Measurements from ENCODE around the gene ABLIM1.

Gene ABLIM1

DNA sequence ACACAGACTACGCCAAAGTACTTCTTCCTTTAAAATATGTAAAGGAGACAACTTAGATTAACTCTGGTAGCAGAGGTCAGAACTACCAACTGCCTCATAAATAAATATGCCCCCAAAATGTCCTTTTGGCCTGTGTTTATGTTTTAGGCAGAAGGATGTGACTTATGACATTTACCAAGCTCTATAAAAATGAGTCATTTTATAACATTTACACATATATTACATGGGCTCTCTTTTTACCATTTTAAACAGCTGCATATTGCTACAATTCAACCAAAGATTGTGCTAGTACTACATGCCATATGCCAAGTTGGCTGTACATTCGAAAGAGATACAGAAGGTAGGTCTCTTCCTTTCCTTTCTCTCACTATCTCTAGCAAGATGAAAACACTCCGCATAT, 12.4 kb downstream of the ABLIM1 start:
- FAIRE-seq: no peak

DNA sequence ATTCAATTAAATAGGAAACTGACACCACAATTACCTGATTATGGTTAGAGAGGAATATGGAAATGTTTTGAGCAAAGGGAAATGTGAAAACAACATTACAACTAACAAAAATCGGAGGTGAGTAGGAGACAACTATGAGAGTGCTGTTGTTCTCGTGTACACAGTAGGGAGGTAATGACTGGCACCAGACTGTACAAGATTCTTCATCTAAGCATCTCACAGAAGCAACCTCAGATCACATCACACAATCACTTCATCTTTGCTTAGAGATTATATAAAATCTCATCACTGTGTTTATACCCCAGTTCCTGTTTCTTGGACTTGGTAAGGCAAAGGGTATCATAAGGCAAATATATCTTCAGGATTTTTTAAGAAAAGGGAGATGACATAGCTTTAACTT, 14.9 kb downstream of the ABLIM1 start:
- no peak for FAIRE-seq

DNA sequence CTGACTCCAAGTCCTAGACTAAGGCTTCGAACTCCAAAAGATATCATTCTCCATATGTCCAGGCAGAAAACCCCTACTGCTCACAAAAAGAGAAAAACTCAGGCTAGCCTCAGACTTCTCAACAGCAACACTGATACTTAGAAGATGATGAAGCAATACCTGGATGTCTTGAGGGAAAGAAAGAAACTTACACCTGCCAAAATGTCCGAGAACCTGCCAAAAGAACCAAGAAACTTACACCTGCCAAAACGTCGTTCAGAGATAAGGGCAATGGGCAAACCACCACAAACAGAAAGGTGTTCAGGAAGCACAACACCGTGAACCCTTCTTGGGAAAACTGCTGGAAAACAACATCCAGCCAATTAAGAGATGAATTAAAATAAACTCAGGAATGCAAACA, 15.3 kb downstream of the ABLIM1 start:
- no peak for FAIRE-seq

DNA sequence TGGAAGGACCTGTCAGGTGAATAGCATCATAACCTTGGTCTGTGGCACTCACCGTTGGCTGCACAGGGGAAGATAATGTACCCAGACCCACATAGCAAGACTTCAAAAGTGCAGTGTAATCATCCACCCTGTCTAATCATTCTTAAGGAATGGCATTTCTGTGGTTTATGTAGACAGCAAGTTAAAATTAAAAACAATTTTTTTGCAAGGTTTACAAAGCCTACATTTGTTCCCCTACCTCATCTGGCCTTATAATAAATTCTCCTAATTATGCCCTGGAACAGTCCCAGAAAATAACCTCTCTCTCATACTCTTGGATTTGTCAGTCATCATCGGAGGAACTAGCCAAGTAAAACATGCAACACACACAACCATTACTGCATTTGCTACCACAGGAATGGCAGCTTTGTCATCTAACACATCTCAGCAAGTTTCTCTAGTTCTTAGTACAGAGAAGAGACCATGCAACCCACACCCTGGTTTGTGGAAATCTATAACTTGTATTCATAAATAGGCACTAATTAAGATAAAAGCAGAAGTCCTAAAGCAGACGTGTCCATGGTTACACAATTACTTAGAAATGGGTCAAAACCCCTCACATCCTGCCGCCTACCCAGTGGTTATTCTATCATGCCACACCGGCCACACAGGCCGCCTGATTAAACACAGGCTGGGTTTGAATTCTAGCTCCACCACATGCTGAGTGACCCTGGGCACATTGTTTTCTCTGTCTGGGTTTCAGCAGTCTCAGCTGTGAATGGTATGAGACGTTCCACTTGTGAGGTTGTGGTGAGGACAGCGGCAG, 19.1 kb downstream of the ABLIM1 start:
- no peak for FAIRE-seq

DNA sequence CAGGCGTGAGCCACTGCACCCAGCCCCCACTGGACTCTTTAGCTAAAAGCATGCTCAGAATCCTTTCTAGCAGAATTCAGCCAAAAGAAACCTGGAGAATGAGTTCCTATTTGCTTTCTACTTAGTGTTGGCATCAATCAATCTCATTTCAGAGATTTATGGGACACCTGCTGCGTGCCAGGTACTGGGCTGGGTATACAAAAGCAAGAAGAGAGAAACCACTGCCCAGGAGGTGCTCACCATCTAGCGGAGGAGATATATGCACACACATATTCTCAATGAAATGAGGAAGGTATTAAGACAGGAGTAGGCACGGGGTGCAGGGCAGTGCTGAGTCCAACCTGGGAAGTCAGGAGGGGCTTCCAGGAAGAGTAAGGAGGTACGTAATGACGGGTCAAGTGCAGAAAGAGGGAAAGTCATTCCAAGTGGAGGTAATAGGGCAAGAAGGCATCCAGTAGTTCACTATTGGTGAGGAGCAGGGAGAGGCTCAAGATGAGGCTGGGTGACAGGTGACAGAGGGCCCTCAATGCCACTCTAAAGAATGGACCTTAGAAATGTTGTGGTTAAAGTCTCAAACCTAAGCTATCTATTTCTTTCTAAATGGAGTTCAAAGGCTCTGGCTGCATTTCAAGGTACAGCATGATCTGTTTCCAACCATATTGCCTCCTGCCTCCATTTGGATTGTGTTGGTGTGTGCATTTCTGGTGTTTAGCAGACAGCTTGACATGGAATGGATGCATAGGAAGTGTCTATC, 22.1 kb downstream of the ABLIM1 start:
- no peak for FAIRE-seq

DNA sequence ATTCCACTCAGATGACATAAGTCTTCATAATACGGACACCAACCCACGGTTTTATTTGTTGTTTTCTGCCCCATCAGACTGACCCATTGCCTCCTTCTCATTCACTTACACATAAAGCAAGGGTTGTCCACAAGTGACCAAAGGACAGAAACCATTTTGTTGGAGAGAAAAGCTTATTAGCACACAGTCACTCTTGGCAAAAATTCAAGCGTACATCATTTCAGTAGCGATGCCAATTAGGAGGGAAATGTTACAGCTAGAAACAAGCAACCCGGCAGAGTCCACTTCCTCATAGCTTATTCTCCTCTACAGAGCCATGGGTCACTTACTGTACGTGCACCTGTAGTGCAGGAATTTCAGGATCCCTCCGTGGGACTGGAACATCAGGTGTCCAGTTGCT, 23.0 kb downstream of the ABLIM1 start:
- FAIRE-seq: no peak

DNA sequence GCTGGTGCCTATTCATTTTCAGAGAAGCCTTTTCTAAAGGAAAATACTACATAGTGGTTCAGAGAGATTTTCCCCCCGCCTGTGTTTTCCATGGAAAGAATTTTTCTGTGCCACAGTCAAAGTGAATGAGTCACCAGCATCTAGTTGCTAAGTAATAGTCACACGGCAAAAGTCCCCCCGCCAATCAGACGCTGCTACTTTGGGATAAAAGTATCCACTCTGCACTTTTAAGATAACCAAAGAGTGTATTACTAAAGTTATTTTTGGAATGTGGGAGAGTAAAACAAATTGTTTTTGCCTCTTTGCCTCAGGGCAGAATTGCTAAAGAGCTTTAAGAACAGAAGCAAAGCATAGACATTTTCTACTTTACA, 23.5 kb downstream of the ABLIM1 start:
- FAIRE-seq: peak; percentile 64

DNA sequence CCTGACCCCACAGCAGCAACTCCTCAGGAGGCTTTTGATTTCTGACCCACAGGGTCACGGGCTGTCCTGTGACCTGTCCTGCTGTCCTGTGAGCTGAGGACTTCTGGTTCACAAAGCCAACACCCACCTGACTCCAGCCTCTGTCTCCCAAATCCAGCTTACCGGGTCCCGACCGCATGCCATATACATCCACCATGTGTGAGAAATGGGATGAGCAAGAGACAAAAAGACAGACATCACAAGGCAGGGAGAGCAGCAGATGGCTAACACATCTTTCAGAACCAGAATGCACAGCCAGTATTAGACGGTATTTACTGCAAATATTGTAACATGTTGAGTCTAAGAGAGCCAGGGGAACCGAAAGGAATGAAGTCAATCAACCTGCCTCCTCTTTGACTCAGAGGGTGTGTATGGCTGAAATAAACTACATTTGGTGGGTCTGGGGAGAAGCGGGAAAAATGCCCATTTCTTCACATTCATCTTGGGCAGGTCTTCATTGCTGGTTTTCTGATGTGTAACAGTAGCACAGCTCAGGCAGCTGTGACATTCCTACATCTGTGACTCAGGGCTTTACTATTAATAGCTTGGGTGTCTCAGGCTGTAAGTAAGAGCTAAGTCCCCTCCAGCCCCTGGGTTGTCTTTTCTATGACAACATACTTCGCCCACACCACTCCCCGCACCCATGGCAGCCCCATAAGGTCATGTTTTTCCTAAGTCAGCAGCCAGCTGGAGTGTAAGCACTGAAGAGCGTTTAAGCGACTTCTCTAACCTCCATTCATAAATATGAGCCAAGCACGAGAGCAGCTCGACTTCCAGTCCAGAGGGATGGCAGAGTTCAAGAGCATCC, 25.0 kb downstream of the ABLIM1 start:
- FAIRE-seq: no peak

DNA sequence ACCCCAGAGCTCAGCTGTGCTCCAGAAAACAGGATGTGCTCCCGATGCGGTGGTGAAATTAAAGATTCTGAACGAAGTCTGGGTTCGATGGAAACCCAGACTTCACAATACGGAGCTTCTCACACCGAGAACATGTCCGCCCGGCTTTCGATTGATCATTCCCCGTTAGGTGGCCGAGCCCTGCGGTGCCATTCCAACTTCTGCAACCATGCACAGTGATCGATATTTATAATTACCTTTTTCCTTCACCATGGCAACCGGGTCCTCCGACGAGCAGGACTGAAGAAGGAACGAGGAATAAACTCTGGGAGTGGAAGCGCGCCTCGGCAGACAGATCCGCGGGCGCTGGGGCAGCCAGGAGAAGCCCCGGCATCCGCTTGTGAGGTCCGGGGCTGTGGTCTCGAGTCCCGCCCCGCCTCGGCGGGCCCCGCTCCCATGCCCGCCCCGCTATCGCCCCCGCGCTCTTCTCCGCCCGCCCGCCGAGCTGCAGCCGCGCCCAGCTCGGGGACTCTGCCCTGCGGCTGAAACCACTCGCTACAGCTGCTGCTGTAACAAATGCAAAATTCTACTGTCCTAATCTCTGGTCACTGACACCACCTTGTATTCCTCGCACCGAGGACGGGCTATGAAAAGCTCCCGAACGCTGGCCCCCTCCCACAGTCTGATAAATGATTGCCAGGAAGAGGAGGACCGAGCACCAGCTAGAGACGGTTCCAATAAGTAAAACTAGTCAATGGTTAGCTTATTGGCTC, 26.2 kb downstream of the ABLIM1 start:
- no peak for FAIRE-seq

DNA sequence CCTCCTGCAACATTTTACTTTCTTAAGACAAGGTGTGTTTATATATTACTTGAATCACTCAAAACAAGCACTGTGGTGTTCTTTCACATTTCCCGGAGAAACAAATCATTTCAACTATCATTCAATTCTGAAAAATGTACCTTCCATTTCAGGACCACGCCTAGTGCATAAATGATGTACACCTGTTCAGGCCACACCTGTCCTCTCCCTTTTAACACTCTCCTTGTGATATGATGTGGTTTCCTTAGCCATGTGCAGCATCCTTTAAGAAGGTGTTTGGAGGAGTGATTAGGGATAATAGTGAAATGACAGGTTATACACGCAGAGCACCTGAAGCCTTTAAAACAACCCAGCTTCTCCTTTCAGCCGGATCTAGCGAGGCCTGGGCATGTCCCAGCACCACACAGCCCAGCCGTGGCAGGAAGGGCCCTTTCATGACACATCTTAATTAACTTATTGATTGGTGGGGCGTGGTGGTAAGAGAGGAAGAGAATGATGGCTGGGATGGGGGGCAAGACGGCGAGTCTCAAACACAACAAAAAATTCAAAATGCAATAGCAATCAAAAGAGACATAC, 26.9 kb downstream of the ABLIM1 start:
- FAIRE-seq: no peak

DNA sequence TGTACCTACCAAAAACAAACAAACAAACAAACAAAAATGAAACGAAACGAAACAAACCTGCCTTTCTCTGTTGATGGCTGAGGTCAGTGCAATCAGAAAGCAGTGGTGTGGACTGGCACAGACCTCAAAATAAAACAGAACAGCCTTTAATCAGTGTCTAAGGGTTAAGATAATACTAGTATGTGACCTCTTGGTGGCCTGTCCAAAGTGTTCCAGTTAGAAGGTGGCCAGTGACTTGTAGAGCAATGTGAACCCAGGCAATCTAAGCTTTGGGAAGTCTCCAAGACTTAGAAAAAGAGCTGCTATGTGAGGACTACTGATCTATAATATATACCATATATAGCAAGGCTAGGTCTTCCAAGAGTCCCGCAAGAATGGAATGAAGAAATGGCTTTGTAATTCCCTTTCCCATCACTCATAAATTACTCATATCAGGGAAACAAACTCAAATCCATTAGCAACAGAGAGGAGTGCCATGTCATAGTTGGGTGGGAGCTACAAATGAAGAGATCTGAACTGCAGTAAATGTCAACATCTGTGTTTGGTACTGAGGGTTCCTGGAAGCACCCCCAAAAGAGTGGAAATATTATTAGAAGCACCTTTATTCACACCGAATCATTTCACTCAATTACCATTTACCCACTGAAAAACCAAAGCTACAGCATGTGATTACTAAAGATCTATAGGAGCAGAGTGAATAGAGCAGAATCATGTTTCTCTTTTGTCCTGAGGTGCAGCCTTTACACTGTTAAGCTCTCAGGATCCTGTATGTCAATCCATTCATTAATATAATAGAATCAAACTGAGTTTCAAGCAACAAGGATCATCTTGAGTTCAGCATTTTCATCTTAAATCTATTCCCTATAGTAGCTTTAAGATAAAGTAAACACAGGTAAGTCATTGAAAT, 28.0 kb downstream of the ABLIM1 start:
- FAIRE-seq: no peak

DNA sequence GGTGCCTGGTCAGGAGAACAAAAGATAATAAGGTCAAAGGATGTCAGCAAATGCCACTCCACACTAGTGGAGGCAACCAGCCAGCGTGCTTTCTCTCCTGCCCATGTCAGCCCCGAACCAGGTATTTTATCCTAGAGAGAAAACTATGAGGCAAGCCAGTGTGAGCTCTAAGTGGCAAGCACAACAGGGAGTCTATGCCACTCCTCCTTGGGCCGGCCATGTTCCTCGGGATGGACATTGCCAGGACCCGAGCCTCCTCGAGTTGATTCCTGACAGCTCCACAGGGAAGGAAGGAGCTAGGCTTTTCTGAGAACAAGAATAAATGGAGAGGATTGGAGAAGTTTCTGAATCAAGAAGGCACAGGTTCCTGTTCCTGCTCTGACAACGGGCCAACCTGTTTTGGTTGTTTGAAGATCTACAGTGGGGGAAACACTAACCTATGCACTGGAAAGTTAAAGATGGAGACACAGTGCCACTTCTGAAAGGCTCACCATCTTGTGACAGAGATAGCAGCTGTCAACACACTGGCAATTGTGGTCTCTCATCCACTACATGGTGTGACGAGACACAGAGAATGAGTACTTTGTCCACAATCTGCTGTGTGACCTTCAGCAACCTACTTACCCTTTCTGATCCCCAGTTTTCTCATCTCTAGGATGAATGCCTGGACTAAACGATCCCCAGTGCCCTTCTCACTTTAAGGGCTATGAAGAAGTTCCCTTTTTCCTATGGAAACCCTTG, 28.8 kb downstream of the ABLIM1 start:
- FAIRE-seq: no peak

DNA sequence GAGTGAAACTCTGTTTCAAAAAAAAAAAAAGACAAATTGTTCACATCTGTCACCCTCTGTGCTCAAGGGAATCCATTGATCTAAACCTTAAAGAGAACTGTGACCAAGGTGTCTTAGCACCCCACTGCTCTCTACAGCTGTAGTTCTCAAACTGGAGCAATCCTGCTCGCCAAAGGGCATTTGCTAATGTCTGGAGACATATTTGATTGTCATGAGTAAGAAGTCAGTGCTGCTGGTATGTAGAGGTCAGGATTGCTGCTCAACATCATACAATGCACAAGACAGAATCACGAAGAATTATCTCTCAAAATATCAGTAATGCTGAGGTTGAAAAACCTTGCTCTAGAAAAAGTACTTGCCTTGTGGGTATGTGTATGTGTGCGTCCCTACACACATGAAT, 30.0 kb downstream of the ABLIM1 start:
- no peak for FAIRE-seq

DNA sequence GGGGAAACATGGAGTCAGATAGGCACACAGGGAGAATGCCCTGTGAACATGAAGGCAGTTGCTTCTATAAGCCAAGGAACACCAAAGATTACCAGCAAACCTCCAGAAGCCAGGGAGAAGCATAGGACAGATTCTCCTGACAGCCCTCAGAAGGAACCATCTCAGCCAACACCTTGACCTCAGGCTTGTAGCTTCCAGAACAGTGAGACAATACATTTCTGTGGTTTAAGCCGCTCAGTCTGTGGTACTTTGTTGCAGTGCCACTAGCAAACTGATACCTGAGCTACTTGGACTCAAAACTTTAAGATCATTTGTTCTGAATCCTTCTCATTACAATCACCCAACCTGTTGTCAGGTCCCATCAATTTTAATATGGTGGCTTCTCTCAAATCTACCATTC, 31.2 kb downstream of the ABLIM1 start:
- no peak for FAIRE-seq

DNA sequence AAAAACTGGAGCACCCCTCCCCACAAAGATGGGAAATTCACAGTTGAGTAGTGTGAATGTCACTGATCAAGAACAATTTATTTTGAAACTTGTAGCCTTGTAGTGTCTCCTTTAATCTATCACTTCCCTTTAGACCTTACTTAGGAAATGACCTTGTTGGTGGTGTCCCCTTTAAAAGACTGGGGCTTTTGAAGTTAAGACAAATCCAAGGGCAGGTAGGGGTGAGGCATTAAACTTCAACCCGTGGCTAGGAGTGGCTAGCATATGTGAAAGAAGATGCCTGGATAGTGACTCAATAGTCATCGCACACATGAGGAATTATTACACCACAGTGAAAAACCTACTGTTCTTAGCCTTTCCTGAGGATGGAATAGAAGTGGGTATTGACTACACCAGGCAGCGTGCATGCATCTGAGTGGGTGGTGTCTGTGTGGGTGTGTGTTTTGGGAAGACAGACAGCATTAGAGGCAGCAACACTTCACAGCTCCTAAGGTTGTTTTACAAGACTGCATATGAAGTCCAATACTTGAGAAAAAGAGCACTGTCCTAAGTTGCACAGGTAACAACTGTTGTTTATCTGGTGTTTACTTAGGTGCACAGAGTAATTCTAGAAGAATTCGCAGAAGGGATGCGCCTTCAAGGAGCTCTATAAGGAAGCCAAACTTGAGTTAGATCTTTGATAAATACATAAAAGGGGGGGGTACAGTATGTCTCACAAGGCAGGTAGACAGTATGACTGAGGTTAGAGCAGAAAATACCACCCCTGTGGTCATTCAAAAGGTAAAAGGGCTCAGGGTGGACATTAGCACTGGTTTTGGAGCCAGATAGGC, 32.9 kb downstream of the ABLIM1 start:
- no peak for FAIRE-seq

DNA sequence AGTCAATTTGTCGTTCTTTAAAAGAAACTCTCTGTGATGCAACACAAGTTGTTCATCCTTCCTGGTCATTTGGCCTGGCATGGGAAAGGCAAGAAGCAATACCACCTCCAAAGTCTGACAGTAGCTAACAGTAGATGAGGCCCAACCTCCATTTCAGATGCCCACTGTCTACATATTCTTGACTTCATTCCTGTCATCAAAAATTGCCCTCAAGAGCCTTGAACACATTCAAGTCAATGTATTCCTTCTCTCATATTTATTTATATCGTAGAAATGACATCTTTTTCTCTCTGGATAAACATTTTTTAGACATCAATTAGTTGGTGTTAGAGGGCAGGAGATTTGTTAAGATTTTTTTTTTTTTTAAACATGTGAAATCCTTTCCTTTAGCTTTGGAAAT, 33.7 kb downstream of the ABLIM1 start:
- FAIRE-seq: no peak

DNA sequence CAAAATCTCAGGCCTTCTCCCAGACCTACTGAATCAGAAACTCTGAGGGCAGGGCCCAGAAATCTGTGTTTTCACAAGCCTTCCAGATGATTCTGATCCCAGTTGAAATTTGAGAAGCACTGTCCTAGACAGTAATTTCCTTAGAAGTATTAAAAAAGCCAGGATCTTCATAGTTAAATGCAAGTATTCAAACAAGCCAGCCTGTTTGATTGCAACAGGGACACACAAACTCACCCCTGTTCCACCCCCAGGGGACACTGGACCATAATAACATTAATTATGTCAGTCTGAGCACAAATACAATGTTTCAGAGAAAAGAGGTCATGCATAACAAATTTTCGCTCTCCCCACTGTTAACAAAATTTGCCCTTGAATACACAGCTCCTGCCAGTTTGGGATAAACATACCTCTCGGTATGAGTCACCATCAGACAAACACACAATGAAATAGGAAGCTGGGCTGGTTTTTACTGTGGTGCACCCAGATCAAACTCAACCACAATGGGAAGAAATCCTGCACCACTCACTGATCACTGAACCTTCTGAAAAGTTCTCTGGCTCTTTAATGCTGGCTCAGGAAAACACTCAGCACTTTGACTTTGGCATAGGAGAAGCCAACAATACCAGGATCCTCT, 34.3 kb downstream of the ABLIM1 start:
- FAIRE-seq: peak; percentile 86

DNA sequence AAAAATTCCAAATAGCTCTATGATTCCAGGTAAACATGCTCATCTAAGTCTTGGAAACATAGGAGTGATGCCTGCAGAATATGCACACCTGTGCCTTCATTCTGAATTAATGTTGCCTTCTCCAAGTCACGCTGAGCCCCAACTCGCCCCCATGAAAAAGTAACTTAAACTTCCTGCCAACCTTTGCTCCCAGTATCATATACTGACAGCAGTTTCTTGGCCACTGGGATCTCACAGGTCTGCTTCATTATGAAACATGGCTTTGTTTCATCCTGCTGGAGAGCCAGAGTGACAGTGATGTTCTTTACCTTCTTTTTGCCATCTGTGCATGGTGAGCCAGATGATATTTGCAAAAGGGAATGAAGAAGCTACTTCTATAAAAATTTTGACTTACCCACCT, 34.9 kb downstream of the ABLIM1 start:
- FAIRE-seq: no peak

DNA sequence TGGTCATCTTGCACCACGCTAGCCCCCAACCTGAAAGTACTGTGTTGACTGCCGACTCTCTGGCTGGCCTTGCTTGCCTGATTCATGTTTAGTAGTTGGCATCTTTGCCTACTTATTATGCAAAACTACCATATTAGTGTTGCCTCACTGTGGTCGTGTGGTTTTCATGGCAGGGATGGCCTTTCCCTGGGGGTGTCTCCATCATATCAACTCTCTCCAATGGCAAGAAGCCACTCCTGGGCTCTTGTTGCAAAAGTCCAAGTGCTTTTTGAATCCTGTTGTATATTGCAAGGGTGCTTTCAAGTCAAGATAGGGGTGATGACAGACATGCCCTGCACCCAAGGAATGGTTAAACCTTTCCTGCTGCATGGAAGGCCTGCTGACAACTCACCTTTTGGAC, 39.4 kb downstream of the ABLIM1 start:
- FAIRE-seq: no peak
